NCI-H446 (cell line): ENCODE data around the gene ESYT2.
A peak's percentile ranks its signal among the peaks of the same experiment; 100 is the strongest.
"Not testable (repeated sequence)": the region's sequence is repeated elsewhere in the genome, so short reads cannot be mapped to it uniquely, and the experiment has no call there.

ENCODE experiments used
- DNase-seq, 2 experiments: peaks; one replicate each; lab custom pipeline; 2025; lab: John Stamatoyannopoulos, UW

The ESYT2 gene

GRCh38 chr7:158829342-158830210 lies at the start of gene ESYT2:
TSS of gene ESYT2 (minus strand) at chr7:158829509. CDS start at chr7:158829418, 91 bp downstream.
- DNase-seq, result peak; percentile 87 to 96

- not testable (repeated sequence) for DNase-seq
Measured at GRCh38 chr7:158878151-158879079, 49.1 kb upstream of the ESYT2 start.

- DNase-seq, result no peak
Measured at GRCh38 chr7:158876984-158877383, 47.7 kb upstream of the ESYT2 start.

GRCh38 chr7:158869876-158870275 lies 40.6 kb upstream of the ESYT2 start:
- DNase-seq, result no peak

GRCh38 chr7:158868764-158869410 lies 39.6 kb upstream of the ESYT2 start:
- no peak for DNase-seq

GRCh38 chr7:158867214-158867984 lies 38.1 kb upstream of the ESYT2 start:
- DNase-seq, result no peak

GRCh38 chr7:158865977-158866376 lies 36.7 kb upstream of the ESYT2 start:
- no peak for DNase-seq

GRCh38 chr7:158865462-158865922 lies 36.2 kb upstream of the ESYT2 start:
- no peak for DNase-seq

- DNase-seq, result no peak
Measured at GRCh38 chr7:158864833-158865232, 35.5 kb upstream of the ESYT2 start.

- DNase-seq, result no peak
Measured at GRCh38 chr7:158864507-158864820, 35.2 kb upstream of the ESYT2 start.

- DNase-seq, result no peak
Measured at GRCh38 chr7:158863611-158864506, 34.5 kb upstream of the ESYT2 start.

GRCh38 chr7:158862985-158863610 lies 33.8 kb upstream of the ESYT2 start:
- not testable (repeated sequence) for DNase-seq

- DNase-seq, result no peak
Measured at GRCh38 chr7:158861936-158862704, 32.8 kb upstream of the ESYT2 start.

- no peak for DNase-seq
Measured at GRCh38 chr7:158861004-158861787, 31.9 kb upstream of the ESYT2 start.

- DNase-seq, result no peak
Measured at GRCh38 chr7:158860394-158860793, 31.1 kb upstream of the ESYT2 start.

GRCh38 chr7:158858592-158859503 lies 29.5 kb upstream of the ESYT2 start:
- no peak for DNase-seq
